Stimulated activated CD4-positive, alpha-beta T cell treated with anti-CD3 and anti-CD28 coated beads, Interleukin-15, amount 100 ng/mL, for 1 hour (primary cell): ENCODE results near the gene HAUS8.
"Not testable (repeated sequence)": the region's sequence is repeated elsewhere in the genome, so short reads cannot be mapped to it uniquely, and the experiment has no call there.

Experiments
- DNase-seq, 2 donors: peaks; one replicate each; pipeline ENCODE4 v3.0.0-alpha.2; 2020; ENCODE audit warnings: low read depth in 1 of 2, low spot score in 1 of 2

The HAUS8 gene

DNA sequence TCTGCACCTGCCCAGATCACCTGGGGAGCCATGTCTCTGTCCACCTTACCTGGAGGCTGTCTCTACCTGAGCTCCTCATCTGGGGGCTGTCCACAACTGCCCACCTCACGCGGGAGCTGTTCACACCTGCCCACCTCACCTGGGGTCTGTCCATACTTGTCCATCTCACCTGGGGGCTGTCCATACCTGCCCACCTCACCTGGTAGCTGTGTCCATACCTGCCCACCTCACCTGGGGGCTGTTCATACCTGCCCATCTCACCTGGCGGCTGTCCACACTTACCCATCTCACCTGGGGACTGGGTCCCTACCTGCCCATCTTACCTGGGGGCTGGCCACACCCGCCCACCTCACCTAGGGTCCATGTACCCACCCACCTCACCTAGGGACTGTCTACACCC, 38.6 kb downstream of the HAUS8 start:
- no peak for DNase-seq

DNA sequence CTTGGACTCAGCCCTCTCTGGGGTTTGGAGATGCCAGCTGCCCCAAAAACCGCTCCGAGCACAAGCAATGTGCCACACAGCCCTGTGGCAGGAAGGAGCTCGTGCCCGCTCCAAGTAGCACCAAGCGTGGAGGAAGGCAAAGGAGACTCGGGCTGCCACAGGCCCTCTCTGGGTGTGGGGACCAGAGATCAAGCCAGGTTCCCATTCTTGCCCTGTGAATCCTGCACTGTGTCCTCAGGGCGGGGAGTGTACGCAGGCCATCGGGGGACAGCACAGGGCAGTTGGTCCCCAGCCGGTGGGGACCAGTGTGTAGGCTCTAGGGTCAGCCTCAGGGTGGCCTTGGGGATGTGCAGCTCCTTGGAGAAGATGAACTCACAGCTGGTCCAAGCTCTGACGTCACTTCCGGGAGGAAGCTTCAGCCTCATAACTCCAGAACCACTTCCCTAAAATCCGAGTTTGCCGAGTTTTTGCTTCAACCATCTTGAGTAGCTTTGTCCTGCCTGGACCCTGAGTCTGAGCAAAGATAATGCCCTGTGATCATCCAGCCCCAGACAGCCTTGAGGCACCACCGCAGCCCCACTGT, 39.3 kb downstream of the HAUS8 start:
- DNase-seq = no peak

DNA sequence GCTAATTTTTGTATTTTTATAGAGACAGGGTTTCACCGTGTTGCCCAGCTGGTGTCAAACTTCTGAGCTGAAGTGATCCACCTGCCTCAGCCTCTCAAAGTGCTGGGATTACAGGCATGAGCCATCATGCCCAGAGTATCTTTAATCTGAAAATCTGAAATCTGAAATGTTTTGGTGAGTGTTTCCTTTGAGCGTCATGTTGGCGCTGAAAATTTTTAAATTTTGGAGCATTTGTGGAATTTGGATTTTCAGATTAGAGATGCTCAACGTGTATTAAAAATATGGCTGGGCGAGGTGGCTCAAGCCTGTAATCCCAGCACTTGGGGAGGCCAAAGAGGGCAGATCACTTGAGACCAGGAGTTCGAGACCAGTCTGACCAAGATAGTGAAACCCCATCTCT, 43.5 kb downstream of the HAUS8 start:
- no peak for DNase-seq

DNA sequence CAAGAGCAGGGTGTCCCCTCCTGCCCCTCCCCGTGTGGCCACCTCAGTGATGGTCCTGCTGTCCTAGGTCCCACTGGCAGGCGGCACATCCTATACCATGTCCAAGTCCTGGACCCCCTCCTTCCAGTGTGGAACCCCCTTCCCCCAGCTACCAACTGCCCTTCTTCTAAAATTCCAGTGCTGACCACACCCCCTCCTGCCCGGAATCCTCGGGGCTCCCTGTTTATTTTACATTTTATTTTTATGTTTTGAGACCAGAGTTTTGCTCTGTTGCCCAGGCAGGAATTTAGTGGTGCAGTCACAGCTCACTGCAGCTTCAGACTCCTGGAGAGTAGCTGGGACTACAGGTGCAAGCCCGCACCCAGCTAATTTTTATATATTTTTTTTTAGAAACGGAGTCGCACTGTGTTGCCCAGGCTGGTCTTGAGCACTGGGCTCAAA, 47.7 kb downstream of the HAUS8 start:
- no peak for DNase-seq

- DNase-seq = no peak
Observed at GRCh38 chr19:17026706-17027534, 48.3 kb downstream of the HAUS8 start, which contains the start of gene CPAMD8. Gene CPAMD8 (minus strand): TSS chr19:17026810. CDS start chr19:17026642, 168 bp downstream.

DNA sequence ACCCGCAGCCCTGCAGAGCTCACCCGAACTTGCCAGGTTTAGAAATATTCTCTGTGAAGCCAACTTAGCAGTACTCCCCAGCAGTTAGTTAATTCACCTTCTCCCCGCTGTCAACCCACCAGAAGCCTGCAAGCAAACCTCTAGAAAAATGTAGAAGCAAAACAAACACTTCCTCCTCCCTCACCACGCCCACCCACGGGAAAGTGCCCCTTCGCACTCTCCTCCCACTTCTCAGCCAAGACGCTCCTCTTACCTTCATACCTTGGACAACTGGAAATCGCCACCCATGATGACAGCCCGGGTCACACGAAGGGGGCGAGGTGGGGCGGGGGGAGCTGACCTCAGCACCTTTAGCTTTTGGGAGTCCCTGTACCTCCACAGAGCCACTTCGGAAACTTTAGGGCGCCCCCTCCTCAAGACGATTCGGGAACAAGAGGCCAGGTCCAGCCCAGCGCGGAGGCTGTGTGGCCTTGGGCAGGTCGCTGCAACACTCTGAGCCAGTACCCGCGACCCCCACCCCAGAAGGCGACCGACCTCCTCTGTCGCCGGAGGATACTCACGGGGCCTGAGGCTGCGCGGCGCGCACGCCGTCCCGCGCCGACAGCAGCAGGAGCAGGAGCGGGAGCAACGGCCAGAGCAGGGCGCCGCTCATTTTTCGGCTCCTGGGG, 49.1 kb downstream of the HAUS8 start:
- DNase-seq = no peak

DNA sequence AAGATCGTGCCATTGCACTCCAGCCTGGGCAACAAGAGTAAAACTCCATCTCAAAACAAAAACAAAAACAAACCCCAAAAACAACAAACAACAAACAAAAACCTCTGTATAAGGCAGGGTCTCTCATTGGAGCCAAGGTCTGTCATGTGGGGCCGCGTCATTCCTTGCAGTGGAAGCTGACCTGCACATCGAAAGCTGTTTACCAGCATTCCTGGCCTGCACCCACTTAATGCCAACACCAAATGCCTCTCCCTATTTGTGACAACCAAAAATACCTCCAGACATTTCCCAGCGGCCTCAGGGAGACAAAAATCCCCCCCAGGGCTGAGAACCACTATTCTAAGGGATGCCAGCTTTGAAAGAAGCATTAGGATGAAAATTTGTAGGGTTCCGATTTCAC, 49.9 kb downstream of the HAUS8 start:
- DNase-seq = no peak

DNA sequence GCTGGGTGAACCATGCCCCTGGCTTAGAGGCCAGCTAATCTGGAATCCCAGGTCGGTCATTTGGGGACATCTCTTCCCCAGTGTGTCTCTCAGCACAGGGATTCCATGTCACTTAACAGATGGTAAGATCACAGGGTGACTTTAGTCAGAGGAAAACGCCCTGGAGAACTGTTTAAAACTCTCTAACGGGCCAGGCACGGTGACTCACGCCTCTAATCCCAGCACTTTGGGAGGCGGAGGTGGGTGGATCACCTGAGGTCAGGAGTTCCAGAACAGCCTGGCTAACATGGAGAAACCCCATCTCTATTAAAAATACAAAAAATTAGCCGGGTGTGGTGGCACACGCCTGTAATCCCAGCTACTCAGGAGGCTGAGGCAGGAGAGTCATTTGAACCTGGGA, 50.3 kb downstream of the HAUS8 start:
- DNase-seq = not testable (repeated sequence)

DNA sequence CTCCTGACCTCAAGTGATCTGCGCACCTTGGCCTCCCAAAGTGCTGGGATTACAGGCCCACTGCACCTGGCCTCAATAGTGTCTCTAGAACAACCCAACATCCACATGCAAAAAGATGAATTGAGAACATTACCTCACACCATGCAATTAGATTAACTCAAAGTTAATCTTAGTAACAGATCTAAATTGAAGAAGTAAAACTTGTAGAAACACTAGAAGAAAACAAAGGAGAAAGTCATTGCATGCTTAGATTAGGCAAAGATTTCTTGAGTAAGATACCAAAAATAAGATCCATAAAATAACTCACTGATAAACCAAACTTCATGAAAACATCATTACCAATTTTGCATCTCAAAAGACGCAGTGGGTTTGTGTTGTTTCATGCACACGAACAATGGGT, 51.4 kb downstream of the HAUS8 start:
- DNase-seq = no peak

GRCh38 chr19:17022738-17023137, 52.5 kb downstream of the HAUS8 start:
- no peak for DNase-seq

DNA sequence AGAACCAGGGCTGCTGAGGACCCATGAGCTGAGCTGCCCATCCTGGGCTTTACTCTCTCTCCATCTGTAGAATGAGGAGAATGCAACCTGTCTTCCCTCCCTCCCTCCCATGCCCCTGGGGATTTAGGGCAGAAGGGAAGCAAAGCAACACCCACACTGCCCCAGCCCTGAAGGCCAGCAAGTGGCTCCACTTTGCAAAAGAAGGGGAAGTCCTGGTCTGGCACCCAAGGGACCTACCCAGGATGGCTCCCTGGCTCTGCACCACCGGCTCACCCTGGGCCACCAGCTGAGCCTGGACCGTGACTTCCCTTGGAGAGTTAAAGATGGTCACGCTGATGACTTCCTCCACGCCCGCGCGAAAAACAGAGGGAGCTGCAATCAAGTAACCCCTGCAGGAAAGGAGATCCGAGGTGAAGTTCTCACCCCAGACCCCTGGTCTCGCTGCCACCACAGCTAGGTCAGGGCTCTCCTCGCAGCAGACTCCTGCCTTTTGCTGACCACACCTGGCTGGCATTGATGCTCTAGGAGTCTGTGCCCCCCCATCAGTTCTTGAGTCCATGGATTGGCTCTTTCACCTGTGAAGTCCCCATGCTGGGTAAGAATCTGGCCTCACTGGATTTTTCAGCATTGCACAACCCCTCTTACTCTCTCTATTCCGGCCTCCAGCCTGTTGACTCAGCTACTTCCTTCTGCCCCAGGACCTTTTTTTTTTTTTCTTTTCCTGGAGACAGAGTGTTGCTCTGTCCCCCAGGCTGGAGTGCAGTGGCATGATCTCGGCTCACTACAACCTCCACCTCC, 53.3 kb downstream of the HAUS8 start:
- no peak for DNase-seq

DNA sequence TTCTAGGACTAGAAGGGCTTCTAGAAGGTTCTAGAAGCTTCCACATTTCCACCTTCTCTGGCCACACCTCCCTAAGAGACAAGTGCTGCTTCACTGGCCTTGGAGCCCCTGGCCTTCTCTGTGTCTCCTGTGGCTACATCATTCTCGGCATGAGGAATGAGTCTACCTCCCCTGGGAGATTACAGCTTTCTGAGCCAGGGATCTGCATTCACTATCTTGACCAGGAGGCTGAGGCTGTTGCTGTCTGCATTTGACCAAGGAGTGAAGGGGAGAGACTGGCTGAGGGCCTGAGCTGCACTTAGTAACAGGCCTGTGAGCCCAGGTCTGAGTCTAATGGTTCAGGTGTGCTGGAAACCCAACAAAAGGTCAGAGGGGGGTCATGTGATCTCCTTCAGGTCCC, 53.9 kb downstream of the HAUS8 start:
- DNase-seq = no peak

DNA sequence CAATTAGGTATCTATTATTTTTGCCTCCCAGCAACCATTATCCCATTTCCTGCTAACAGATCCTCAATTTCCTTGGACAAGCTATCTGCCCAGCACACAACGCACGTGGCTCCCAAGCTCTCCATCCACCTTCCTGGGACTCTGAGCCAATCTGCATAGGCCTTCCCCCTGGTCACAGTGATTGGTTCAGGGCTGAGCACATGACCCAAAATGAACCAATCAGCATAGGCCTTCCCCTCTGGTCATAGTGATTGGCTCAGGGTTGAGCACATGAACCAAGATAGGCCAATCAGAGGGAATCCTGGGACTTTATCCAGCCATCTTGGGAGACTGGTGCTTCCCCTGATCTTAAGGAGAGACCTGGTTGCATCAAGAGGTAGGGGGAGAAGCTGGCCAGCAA, 54.4 kb downstream of the HAUS8 start:
- DNase-seq = no peak

DNA sequence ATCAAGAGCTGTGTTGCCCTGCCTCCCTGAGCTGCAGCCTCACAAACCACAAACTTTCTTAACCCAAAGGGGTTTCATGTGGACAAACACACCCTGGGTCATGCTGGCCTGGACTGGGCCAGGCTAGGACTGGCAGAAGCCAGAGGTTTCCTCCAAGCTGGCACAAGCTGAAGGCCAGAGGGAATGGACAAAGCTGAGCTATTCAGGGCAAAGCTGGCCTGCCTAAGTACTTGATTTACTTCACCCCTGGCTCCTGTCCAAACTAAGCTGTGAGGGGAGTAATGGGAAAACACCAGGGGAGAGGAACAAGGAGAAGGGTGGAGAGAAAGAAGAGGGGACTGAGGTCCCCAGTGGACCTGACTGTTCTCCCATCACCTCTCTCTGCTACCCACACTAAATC, 54.9 kb downstream of the HAUS8 start:
- no peak for DNase-seq

DNA sequence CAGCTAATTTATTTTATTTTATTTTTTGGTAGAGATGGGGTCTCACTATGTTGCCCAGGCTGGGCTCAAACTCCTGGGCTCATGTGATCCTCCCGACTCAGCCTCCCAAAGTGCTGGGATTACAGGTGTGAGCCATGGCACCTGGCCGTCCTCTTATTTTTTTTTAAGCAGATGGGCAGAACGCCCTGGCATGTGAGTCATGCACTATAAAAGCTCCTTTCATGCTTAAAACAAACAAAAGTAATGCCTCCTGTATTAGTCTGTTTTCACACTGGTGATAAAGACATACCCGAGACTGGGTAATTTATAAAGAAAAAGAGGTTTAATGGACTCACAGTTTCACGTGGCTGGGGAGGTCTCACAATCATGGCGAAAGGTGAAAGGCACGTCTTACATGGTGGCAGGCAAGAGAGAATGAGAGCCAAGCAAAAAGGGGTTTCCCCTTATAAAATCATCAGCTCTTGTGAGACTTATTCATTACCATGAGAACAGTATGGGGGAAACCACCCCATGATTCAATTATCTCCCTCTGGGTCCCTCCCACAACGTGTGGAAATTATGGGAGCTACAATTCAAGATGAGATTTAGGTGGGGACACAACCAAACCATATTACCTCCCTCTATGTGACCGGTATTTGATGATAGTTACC, 60.9 kb downstream of the HAUS8 start:
- DNase-seq = not testable (repeated sequence)

DNA sequence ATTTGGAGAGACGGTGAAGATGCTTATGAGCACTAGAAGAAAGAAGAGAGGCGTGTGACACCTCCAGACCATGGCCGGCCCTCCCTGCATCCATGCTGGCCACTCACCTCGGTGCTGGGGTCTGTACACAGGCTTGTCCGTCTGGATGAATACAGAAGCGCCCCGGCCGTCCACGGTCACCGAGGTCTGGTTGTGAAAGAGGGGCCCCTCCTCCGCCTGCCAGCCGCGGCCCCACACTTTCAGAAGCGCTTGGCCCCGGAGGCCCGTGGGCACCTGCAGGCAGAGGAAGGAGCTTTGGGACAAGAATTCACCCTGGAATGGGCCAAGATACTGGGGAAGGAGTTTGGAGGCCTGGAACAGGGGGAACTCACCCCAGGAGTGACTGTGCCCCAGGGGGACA, 63.8 kb downstream of the HAUS8 start:
- no peak for DNase-seq

- DNase-seq = no peak
Observed at GRCh38 chr19:17006579-17006978, 68.7 kb downstream of the HAUS8 start.

GRCh38 chr19:17005000-17005399, 70.3 kb downstream of the HAUS8 start:
- DNase-seq = no peak

DNA sequence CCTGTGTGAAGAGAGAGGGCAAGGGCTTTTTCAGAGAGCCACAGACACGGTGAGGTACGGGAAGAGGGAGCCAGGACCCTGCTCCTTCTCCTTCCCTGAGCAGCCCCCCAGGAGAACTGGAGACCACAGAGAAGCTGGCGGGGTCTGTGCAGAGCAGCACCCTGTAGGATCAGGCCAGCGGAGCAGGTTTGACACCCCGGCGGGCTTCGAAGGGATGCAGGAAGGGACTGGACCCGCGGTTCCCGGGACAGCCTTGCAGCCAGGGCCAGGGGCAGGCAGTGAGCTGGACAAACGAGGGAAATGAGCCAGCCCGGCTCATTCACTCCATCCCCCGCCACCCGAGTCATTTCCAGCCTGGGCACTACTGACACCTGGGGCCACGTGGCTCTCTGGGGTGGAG, 70.9 kb downstream of the HAUS8 start:
- no peak for DNase-seq

DNA sequence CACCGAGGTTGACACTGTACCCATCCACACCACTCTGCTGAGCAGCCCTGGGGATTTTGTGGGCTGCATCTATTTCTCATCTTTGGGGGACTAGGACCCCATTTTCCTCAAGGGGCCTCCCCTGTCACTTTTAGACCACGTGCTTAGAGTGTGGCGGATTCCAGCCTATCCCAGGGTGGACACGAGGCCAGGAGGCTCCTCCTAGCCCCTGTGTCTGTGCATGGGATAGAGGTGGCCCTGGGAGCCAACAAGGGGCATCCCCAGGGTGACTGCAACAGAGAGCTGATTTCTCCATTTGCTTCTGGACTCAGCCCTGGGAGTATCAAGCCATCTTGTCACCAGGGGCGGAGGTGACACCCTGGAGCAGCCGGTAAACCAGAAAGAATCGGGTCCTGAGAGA, 72.8 kb downstream of the HAUS8 start:
- DNase-seq = no peak

- peak; percentile 24 to 58 for DNase-seq
Observed at GRCh38 chr19:17001603-17002183, 73.6 kb downstream of the HAUS8 start.
